Uterus (tissue), 2 donors: Measurements from ENCODE around the gene TFB2M.

Experiments used
- CTCF ChIP-seq, 4 experiments: fragments of 200-600 bp in 2 of 4; fragments of 450-650 bp in 2 of 4; sonication (generic) in 2 of 4; IDR thresholded peaks; one replicate each; pipeline ENCODE4 v1.5.1; 2016 to 2019; ENCODE audit warnings: antibody characterized with exemption in 4 of 4, mild to moderate bottlenecking in 2 of 4, moderate library complexity in 1 of 4
- POLR2A ChIP-seq, 2 donors: fragments of 450-650 bp; IDR thresholded peaks; one replicate each; pipeline ENCODE4 v1.6.1; 2016; ENCODE audit warnings: antibody characterized with exemption in 2 of 2, mild to moderate bottlenecking in 1 of 2, moderate library complexity in 1 of 2

GRCh38 chr1:246528933-246529731 is 36.9 kb downstream of the TFB2M start:
- TF ChIP-seq CTCF (IDR thresholded peaks at IDR 0.05) = no peak
- TF ChIP-seq POLR2A (IDR thresholded peaks at IDR 0.05) = no peak
